CD4-positive, alpha-beta T cell treated with Interleukin-21 for 1 hour (primary cell): ENCODE results near the gene LRIG1.

Source experiments
- DNase-seq: peaks from one replicate; pipeline ENCODE4 v3.0.0-alpha.2; 2020

LRIG1 gene

GRCh38 chr3:66397745-66398144, 103.1 kb downstream of the LRIG1 start:
- no peak for DNase-seq

- no peak for DNase-seq
Observed at GRCh38 chr3:66396888-66397287, 103.9 kb downstream of the LRIG1 start.

GRCh38 chr3:66396161-66396760, 104.6 kb downstream of the LRIG1 start:
- DNase-seq: no peak

- no peak for DNase-seq
Observed at GRCh38 chr3:66395635-66396034, 105.2 kb downstream of the LRIG1 start.

GRCh38 chr3:66394753-66395249, 106.0 kb downstream of the LRIG1 start:
- no peak for DNase-seq

- peak; percentile 72 for DNase-seq
Observed at GRCh38 chr3:66394019-66394752, 106.6 kb downstream of the LRIG1 start.

- no peak for DNase-seq
Observed at GRCh38 chr3:66393333-66394005, 107.4 kb downstream of the LRIG1 start.

GRCh38 chr3:66392966-66393332, 107.9 kb downstream of the LRIG1 start:
- no peak for DNase-seq

GRCh38 chr3:66392512-66392911, 108.3 kb downstream of the LRIG1 start:
- DNase-seq: no peak

GRCh38 chr3:66390013-66390412, 110.8 kb downstream of the LRIG1 start:
- DNase-seq: no peak

GRCh38 chr3:66386925-66387650, 113.7 kb downstream of the LRIG1 start:
- no peak for DNase-seq

GRCh38 chr3:66386011-66386924, 114.6 kb downstream of the LRIG1 start:
- no peak for DNase-seq

- DNase-seq: no peak
Observed at GRCh38 chr3:66385066-66385465, 115.8 kb downstream of the LRIG1 start.

- no peak for DNase-seq
Observed at GRCh38 chr3:66383998-66384745, 116.7 kb downstream of the LRIG1 start.

GRCh38 chr3:66383023-66383422, 117.8 kb downstream of the LRIG1 start:
- DNase-seq: no peak

GRCh38 chr3:66382142-66382541, 118.7 kb downstream of the LRIG1 start:
- no peak for DNase-seq

GRCh38 chr3:66381626-66382025, 119.2 kb downstream of the LRIG1 start:
- no peak for DNase-seq

- no peak for DNase-seq
Observed at GRCh38 chr3:66380200-66380932, 120.5 kb downstream of the LRIG1 start.

- DNase-seq: no peak
Observed at GRCh38 chr3:66379565-66379964, 121.3 kb downstream of the LRIG1 start.

- DNase-seq: peak; percentile 56
Observed at GRCh38 chr3:66378256-66378655, 122.6 kb downstream of the LRIG1 start.

- DNase-seq: peak; percentile 29
Observed at GRCh38 chr3:66377800-66378199, 123.0 kb downstream of the LRIG1 start.
